Stimulated activated CD4-positive, alpha-beta T cell treated with anti-CD3 and anti-CD28 coated beads, Interleukin-1b, Interleukin-23, amount 100 ng/mL, for 1 hour (primary cell): ENCODE measurements around the gene BRI3BP.
"Not testable (repeated sequence)": the region's sequence is repeated elsewhere in the genome, so short reads cannot be mapped to it uniquely, and the experiment has no call there.

ENCODE experiments used
- DNase-seq, 2 donors: peaks; one replicate each; pipeline ENCODE4 v3.0.0-alpha.2; 2020; ENCODE audit warnings: low read depth in 2 of 2

The BRI3BP gene

GRCh38 chr12:125065919-125066570, 72.6 kb downstream of the BRI3BP start:
- DNase-seq, result no peak

GRCh38 chr12:125068391-125068790, 74.9 kb downstream of the BRI3BP start:
- DNase-seq, result no peak

- DNase-seq, result no peak
Observed at GRCh38 chr12:125069616-125070015, 76.2 kb downstream of the BRI3BP start.

- no peak for DNase-seq
Observed at GRCh38 chr12:125070112-125070511, 76.7 kb downstream of the BRI3BP start.

- no peak for DNase-seq
Observed at GRCh38 chr12:125070661-125071390, 77.4 kb downstream of the BRI3BP start.

GRCh38 chr12:125071456-125071855, 78.0 kb downstream of the BRI3BP start:
- no peak for DNase-seq

GRCh38 chr12:125072496-125072895, 79.1 kb downstream of the BRI3BP start:
- no peak for DNase-seq

GRCh38 chr12:125074294-125074693, 80.8 kb downstream of the BRI3BP start:
- DNase-seq, result not testable (repeated sequence)

- no peak for DNase-seq
Observed at GRCh38 chr12:125076103-125076502, 82.7 kb downstream of the BRI3BP start.

- DNase-seq, result no peak
Observed at GRCh38 chr12:125079084-125079483, 85.6 kb downstream of the BRI3BP start.

GRCh38 chr12:125079648-125080645, 86.5 kb downstream of the BRI3BP start:
- DNase-seq, result no peak
